HEK293 (cell line): ENCODE measurements around the gene KCTD17.
A peak's percentile ranks its signal among the peaks of the same experiment; 100 is the strongest.

ENCODE experiments used
- CTCF ChIA-PET: fragments of 350-600 bp; formaldehyde crosslinking; extraction: SDS; loops from one replicate; lab custom pipeline; 2021; ENCODE audit warnings: antibody characterized with exemption; lab: Yijun Ruan, JAX
- POLR2A ChIA-PET: fragments of 300-600 bp; formaldehyde crosslinking; extraction: SDS; loops from one replicate; lab custom pipeline; 2020; ENCODE audit warnings: antibody characterized with exemption, inconsistent platforms; lab: Yijun Ruan, JAX
- H3K27ac ChIP-seq: fragments of 200-500 bp; sonication (Bioruptor generic); 2 replicates; pipeline ENCODE4 v1.5.1; 2014; ENCODE audit warnings: low read depth, low read length, control low read depth, inconsistent platforms; ENCODE audit errors: extremely low read depth
- H3K36me3 ChIP-seq, 2 experiments: fragments of 200-500 bp in 1 of 2; sonication (Bioruptor generic) in 1 of 2; 1 replicate in 1 of 2; 2 replicates in 1 of 2; pipeline ENCODE4 v1.5.1; 2014 to 2017; ENCODE audit warnings: inconsistent platforms in 2 of 2, low read length in 2 of 2; ENCODE audit not compliant: control insufficient read depth in 2 of 2, insufficient read depth in 1 of 2
- H3K4me1 ChIP-seq: fragments of 200-500 bp; sonication (Bioruptor generic); 2 replicates; pipeline ENCODE4 v1.5.1; 2014; ENCODE audit warnings: mild to moderate bottlenecking, low read length, inconsistent platforms; ENCODE audit not compliant: control insufficient read depth, insufficient read depth
- H3K4me3 ChIP-seq: 2 replicates; pipeline ENCODE4 v1.5.1; 2011; ENCODE audit warnings: low read depth, mild to moderate bottlenecking, control low read depth, low read length, moderate library complexity
- H3K9me3 ChIP-seq: fragments of 200-500 bp; sonication (Bioruptor generic); 2 replicates; pipeline ENCODE4 v1.5.1; 2014; ENCODE audit warnings: low read depth, low read length, inconsistent platforms; ENCODE audit not compliant: control insufficient read depth, insufficient read depth
- BCL11A ChIP-seq: fragments of 450-650 bp; formaldehyde crosslinking; IDR thresholded peaks from 2 replicates; pipeline ENCODE4 v1.5.1; 2016; ENCODE audit warnings: low read depth, missing biosample characterization, missing genetic modification characterization
- KLF1 ChIP-seq: fragments of 450-650 bp; formaldehyde crosslinking; IDR thresholded peaks from 2 replicates; pipeline ENCODE4 v1.5.1; 2016; ENCODE audit warnings: missing biosample characterization, missing genetic modification characterization
- KLF8 ChIP-seq: fragments of 450-650 bp; formaldehyde crosslinking; IDR thresholded peaks from 2 replicates; pipeline ENCODE4 v1.5.1; 2016; ENCODE audit warnings: missing biosample characterization, missing genetic modification characterization
- PRDM1 ChIP-seq: fragments of 450-650 bp; formaldehyde crosslinking; IDR thresholded peaks from 2 replicates; pipeline ENCODE4; 2016; ENCODE audit warnings: missing biosample characterization, missing genetic modification characterization
- SCRT2 ChIP-seq: fragments of 450-650 bp; formaldehyde crosslinking; IDR thresholded peaks from 2 replicates; pipeline ENCODE4 v1.5.1; 2016; ENCODE audit warnings: missing biosample characterization, missing genetic modification characterization
- SETDB1 ChIP-seq: IDR thresholded peaks from one replicate; pipeline ENCODE4 v1.6.1; 2017; ENCODE audit warnings: mild to moderate bottlenecking, low read length, moderate library complexity, mixed read lengths; ENCODE audit not compliant: insufficient read length
- TRIM28 ChIP-seq: IDR thresholded peaks from 2 replicates; pipeline ENCODE4 v1.6.1; 2011; ENCODE audit warnings: low read length, control low read depth, borderline replicate concordance
- YY1 ChIP-seq: fragments of 450-650 bp; formaldehyde crosslinking; IDR thresholded peaks from 2 replicates; pipeline ENCODE4 v1.5.1; 2018; ENCODE audit warnings: missing biosample characterization, missing genetic modification characterization
- ZBTB1 ChIP-seq: fragments of 450-650 bp; formaldehyde crosslinking; IDR thresholded peaks from 2 replicates; pipeline ENCODE4 v1.5.1; 2016; ENCODE audit warnings: missing biosample characterization, missing genetic modification characterization
- ZBTB48 ChIP-seq: fragments of 450-650 bp; formaldehyde crosslinking; IDR thresholded peaks from 2 replicates; pipeline ENCODE4 v1.5.1; 2016; ENCODE audit warnings: missing biosample characterization, missing genetic modification characterization
- ZEB2 ChIP-seq: fragments of 450-650 bp; formaldehyde crosslinking; IDR thresholded peaks from 2 replicates; pipeline ENCODE4 v1.5.1; 2016; ENCODE audit warnings: missing biosample characterization, missing genetic modification characterization
- ZFHX2 ChIP-seq: fragments of 450-650 bp; formaldehyde crosslinking; conservative IDR thresholded peaks from 2 replicates; pipeline ENCODE4 v1.5.1; 2016; ENCODE audit warnings: missing biosample characterization, missing genetic modification characterization
- ZIC2 ChIP-seq: fragments of 450-650 bp; formaldehyde crosslinking; IDR thresholded peaks from 2 replicates; pipeline ENCODE4 v1.5.1; 2016; ENCODE audit warnings: missing biosample characterization, missing genetic modification characterization
- ZNF112 ChIP-seq: fragments of 450-650 bp; formaldehyde crosslinking; IDR thresholded peaks from 2 replicates; pipeline ENCODE4 v1.5.0; 2017; ENCODE audit warnings: missing biosample characterization, missing genetic modification characterization
- ZNF146 ChIP-seq: fragments of 450-650 bp; formaldehyde crosslinking; IDR thresholded peaks from 2 replicates; pipeline ENCODE4 v1.5.1; 2016; ENCODE audit warnings: missing biosample characterization, missing genetic modification characterization
- ZNF174 ChIP-seq: fragments of 450-650 bp; formaldehyde crosslinking; IDR thresholded peaks from 2 replicates; pipeline ENCODE4 v1.5.0; 2017; ENCODE audit warnings: missing biosample characterization, mild to moderate bottlenecking, missing genetic modification characterization
- ZNF248 ChIP-seq: fragments of 450-650 bp; formaldehyde crosslinking; IDR thresholded peaks from 2 replicates; pipeline ENCODE4 v1.5.1; 2017; ENCODE audit warnings: missing biosample characterization, missing genetic modification characterization
- ZNF610 ChIP-seq: fragments of 450-650 bp; formaldehyde crosslinking; IDR thresholded peaks from 2 replicates; pipeline ENCODE4 v1.5.1; 2016; ENCODE audit warnings: missing biosample characterization, missing genetic modification characterization, borderline replicate concordance
- ZNF623 ChIP-seq: fragments of 450-650 bp; formaldehyde crosslinking; IDR thresholded peaks from 2 replicates; pipeline ENCODE4 v1.5.1; 2016; ENCODE audit warnings: missing biosample characterization, missing genetic modification characterization
- ZNF658 ChIP-seq: fragments of 450-650 bp; formaldehyde crosslinking; IDR thresholded peaks from 2 replicates; pipeline ENCODE4; 2016; ENCODE audit warnings: missing biosample characterization, missing genetic modification characterization
- ZSCAN23 ChIP-seq: fragments of 450-650 bp; formaldehyde crosslinking; IDR thresholded peaks from 2 replicates; pipeline ENCODE4 v1.5.1; 2016; ENCODE audit warnings: missing biosample characterization, missing genetic modification characterization
- ZSCAN30 ChIP-seq: fragments of 450-650 bp; IDR thresholded peaks from 2 replicates; pipeline ENCODE4 v1.5.1; 2018; ENCODE audit warnings: missing biosample characterization, mild to moderate bottlenecking, missing genetic modification characterization, moderate library complexity
- TF ChIP-seq, protein P1 (sequence below): fragments of 450-650 bp; formaldehyde crosslinking; optimal IDR thresholded peaks from 2 replicates; pipeline ENCODE3; 2016; ENCODE audit warnings: missing biosample characterization, mild to moderate bottlenecking, missing genetic modification characterization
- TF ChIP-seq, protein P2 (sequence below): fragments of 450-650 bp; formaldehyde crosslinking; IDR thresholded peaks from 2 replicates; pipeline ENCODE4 v1.5.1; 2016; ENCODE audit warnings: missing biosample characterization, missing genetic modification characterization
- TF ChIP-seq, protein P3 (sequence below): fragments of 450-650 bp; formaldehyde crosslinking; IDR thresholded peaks from 2 replicates; pipeline ENCODE4 v1.5.1; 2016; ENCODE audit warnings: missing biosample characterization, missing genetic modification characterization

KCTD17 gene

DNA sequence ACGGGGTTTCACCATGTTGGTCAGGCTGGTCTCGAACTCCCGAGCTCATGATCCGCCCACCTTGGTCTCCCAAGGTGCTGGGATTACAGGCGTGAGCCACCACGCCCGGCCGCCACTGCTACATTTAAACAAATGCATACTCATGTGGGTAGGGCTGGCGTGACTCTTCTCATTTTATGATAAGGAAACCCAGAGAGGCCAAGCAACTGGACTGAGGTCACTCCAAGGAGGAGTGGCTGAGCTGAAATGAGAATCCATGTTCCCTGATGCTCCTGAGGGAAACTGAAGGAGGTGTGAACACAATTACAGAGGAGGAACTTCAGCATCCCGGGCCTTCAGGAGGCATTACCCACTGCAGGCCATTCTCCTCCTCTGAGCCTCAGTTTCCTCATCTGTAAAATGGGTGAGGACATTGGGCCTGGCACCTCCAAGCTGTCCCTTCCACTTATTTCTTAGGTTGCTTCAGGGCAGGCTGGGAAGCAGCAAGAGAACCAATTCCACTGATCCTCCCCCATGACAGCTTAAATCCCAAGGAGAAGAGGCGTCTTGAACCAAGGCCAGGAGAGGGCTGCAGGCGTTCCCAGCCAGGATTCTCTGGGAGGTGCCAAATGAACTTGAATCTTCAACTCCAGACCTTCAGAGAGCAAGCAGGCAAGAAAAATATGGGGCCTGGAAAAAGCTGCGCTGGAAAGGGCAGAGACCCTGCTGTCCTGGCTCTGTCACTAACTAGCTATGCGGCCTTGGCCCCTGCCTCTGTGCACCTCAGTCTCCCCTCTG is 35.2 kb upstream of the KCTD17 start:
- H3K4me3 ChIP-seq: no peak overlapping the region
- H3K9me3 ChIP-seq: no peaks in the 10 kb centered on the region
- TF ChIP-seq, protein P1, sequence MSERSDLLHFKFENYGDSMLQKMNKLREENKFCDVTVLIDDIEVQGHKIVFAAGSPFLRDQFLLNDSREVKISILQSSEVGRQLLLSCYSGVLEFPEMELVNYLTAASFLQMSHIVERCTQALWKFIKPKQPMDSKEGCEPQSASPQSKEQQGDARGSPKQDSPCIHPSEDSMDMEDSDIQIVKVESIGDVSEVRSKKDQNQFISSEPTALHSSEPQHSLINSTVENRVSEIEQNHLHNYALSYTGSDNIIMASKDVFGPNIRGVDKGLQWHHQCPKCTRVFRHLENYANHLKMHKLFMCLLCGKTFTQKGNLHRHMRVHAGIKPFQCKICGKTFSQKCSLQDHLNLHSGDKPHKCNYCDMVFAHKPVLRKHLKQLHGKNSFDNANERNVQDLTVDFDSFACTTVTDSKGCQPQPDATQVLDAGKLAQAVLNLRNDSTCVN (tag by site-specific recombination): peak; percentile 13
- TF ChIP-seq PRDM1 (tag by site-specific recombination) (no peak), ZNF623 (tag by site-specific recombination) (peak; percentile 43), KLF1 (tag by site-specific recombination) (peak; percentile 40; the same call in 1 of the 2 replicates), SCRT2 (tag by site-specific recombination) (no peak)
- ChIA-PET CTCF (interaction anchor here (0.5 to 1.2 kb wide), 6 partner anchors 8 to 642 kb away, joined by 3 to 5 read pairs (median 3); a partner anchor contains a TSS), POLR2A (interaction anchor here (0.6 to 2.1 kb wide), 4 partner anchors 18 to 274 kb away, joined by 3 to 6 read pairs (median 4); partner anchors contain the start of gene IFT27)
- H3K4me1 ChIP-seq: no peaks in the 10 kb centered on the region
- peaks cover 0 to 22% of the 10 kb centered on the region in 2 experiments; a peak in 1 of 3 replicates for H3K36me3 ChIP-seq
- no peak overlapping the region for H3K27ac ChIP-seq

DNA sequence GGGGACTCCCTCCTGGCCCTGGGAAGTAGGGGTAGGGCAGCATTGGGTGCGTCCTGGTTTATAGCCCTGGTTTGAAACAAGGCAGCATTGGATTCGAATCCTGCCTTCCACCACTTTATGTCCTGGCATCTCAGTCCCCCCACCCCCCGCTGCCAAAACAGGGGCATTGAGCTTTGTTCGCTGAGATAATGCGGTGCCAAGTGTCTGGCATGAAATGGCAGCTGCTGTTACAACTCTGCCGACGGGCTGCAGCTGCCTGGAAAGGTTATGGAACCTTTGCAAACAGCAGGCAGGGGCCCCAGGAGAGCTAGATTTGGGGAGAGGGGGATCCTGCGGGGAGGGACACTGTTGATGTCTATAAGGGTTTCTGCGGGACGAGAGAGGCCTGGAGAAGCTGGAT is 34.2 kb upstream of the KCTD17 start:
- POLR2A ChIA-PET: interaction anchor here (3.0 kb wide), 1 partner anchor 10 kb away, joined by 9 read pairs; no protein-coding TSS in a partner anchor
- TF ChIP-seq ZFHX2 (no peak), ZSCAN30 (tag by site-specific recombination) (no peak), ZEB2 (tag by site-specific recombination) (no peak), TRIM28 (no peak), ZNF248 (tag by site-specific recombination) (no peak), ZNF610 (tag by site-specific recombination) (no peak), ZNF146 (tag by site-specific recombination) (no peak), BCL11A (tag by site-specific recombination) (no peak), ZBTB1 (tag by site-specific recombination) (no peak), ZIC2 (tag by site-specific recombination) (no peak), ZSCAN23 (no peak), ZBTB48 (tag by site-specific recombination) (no peak), KLF8 (tag by site-specific recombination) (no peak), ZNF174 (tag by site-specific recombination) (no peak), SETDB1 (no peak), YY1 (no peak), ZNF112 (no peak), ZNF658 (tag by site-specific recombination) (no peak)
- TF ChIP-seq, protein P2, sequence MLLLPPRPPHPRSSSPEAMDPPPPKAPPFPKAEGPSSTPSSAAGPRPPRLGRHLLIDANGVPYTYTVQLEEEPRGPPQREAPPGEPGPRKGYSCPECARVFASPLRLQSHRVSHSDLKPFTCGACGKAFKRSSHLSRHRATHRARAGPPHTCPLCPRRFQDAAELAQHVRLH (tag by site-specific recombination): no peak
- TF ChIP-seq, protein P3, sequence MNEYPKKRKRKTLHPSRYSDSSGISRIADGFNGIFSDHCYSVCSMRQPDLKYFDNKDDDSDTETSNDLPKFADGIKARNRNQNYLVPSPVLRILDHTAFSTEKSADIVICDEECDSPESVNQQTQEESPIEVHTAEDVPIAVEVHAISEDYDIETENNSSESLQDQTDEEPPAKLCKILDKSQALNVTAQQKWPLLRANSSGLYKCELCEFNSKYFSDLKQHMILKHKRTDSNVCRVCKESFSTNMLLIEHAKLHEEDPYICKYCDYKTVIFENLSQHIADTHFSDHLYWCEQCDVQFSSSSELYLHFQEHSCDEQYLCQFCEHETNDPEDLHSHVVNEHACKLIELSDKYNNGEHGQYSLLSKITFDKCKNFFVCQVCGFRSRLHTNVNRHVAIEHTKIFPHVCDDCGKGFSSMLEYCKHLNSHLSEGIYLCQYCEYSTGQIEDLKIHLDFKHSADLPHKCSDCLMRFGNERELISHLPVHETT: no peak
- Histone ChIP-seq H3K36me3 (peaks cover 0 to 22% of the 10 kb centered on the region in 2 experiments; a peak in 1 of 3 replicates), H3K9me3 (no peaks in the 10 kb centered on the region), H3K4me3 (no peak overlapping the region), H3K27ac (no peak overlapping the region), H3K4me1 (no peaks in the 10 kb centered on the region)
- CTCF ChIA-PET: interaction anchor here (0.6 to 2.3 kb wide), 3 partner anchors 27 to 443 kb away, joined by 3 to 13 read pairs (median 3); no protein-coding TSS in a partner anchor
